D721Med (cell line): ENCODE data around the gene CHD2.

Source experiments
- DNase-seq: peaks from one replicate; pipeline ENCODE4 v3.0.0; 2011; ENCODE audit warnings: low spot score; ENCODE audit not compliant: insufficient read length
- FAIRE-seq: peaks from 2 replicates; lab custom pipeline; 2011; peaks lifted over from hg19 to GRCh38; lab: Jason Lieb, UNC
- CTCF ChIP-seq: IDR thresholded peaks from 2 replicates; pipeline ENCODE4 v1.5.1; 2012; ENCODE audit warnings: mild to moderate bottlenecking, control low read depth; ENCODE audit not compliant: insufficient read depth; ENCODE audit errors: missing control alignments

Gene CHD2

GRCh38 chr15:92942706-92943105 is 42.6 kb downstream of the CHD2 start:
- TF ChIP-seq CTCF, result no peak
- FAIRE-seq (no peak), DNase-seq (no peak)

GRCh38 chr15:92943581-92943980 is 43.5 kb downstream of the CHD2 start:
- FAIRE-seq (no peak), DNase-seq (no peak)
- no peak for TF ChIP-seq CTCF

GRCh38 chr15:92944946-92945521 is 44.9 kb downstream of the CHD2 start:
- FAIRE-seq (no peak), DNase-seq (no peak)
- TF ChIP-seq CTCF, result no peak

- DNase-seq (no peak), FAIRE-seq (no peak)
- TF ChIP-seq CTCF, result no peak
Observed at GRCh38 chr15:92947071-92947730, 47.1 kb downstream of the CHD2 start.

GRCh38 chr15:92949604-92950249 is 49.6 kb downstream of the CHD2 start:
- no peak for TF ChIP-seq CTCF
- FAIRE-seq, result no peak
- DNase-seq, result no peak

GRCh38 chr15:92951800-92952457 is 51.8 kb downstream of the CHD2 start:
- no peak for DNase-seq
- no peak for TF ChIP-seq CTCF
- no peak for FAIRE-seq
